HepG2 (cell line): ENCODE measurements around the gene TYMS. TPM values are rescaled to one million over a fixed set of nuclear protein-coding genes. Genes with fewer than 3 reads are reported as not detected.
A peak's percentile ranks its signal among the peaks of the same experiment; 100 is the strongest.

Experiments used
- CC2D1A ChIP-seq: sonication (generic); formaldehyde crosslinking; IDR thresholded peaks from 2 replicates; pipeline ENCODE4 v1.8.1; 2023; ENCODE audit warnings: mild to moderate bottlenecking, missing genetic modification reagents
- STAG1 ChIP-seq: sonication (generic); formaldehyde crosslinking; IDR thresholded peaks from 2 replicates; pipeline ENCODE4 v1.4.0; 2020; ENCODE audit warnings: missing genetic modification reagents
- UBTF ChIP-seq: sonication (generic); formaldehyde crosslinking; IDR thresholded peaks from 2 replicates; pipeline ENCODE4 v1.4.0; 2020; ENCODE audit warnings: mild to moderate bottlenecking, missing genetic modification reagents
- ZNF12 ChIP-seq: sonication (generic); formaldehyde crosslinking; IDR thresholded peaks from 2 replicates; pipeline ENCODE4 v1.5.0; 2020; ENCODE audit warnings: missing genetic modification reagents
- ZNF318 ChIP-seq: sonication (generic); formaldehyde crosslinking; IDR thresholded peaks from 2 replicates; pipeline ENCODE4 v1.4.0; 2020; ENCODE audit warnings: mild to moderate bottlenecking, missing genetic modification reagents
- ZNF510 ChIP-seq: sonication (generic); formaldehyde crosslinking; IDR thresholded peaks from 2 replicates; pipeline ENCODE4 v1.4.0; 2020; ENCODE audit warnings: low read depth, mild to moderate bottlenecking, missing genetic modification reagents
- ZNF543 ChIP-seq: sonication (generic); formaldehyde crosslinking; IDR thresholded peaks from 2 replicates; pipeline ENCODE4 v1.4.0; 2020; ENCODE audit warnings: mild to moderate bottlenecking, missing genetic modification reagents
- ZNF746 ChIP-seq: sonication (generic); formaldehyde crosslinking; IDR thresholded peaks from 2 replicates; pipeline ENCODE4 v1.8.0; 2022; ENCODE audit warnings: mild to moderate bottlenecking, missing genetic modification reagents
- ZNF784 ChIP-seq: sonication (generic); formaldehyde crosslinking; IDR thresholded peaks from 2 replicates; pipeline ENCODE4 v1.5.1; 2020; ENCODE audit warnings: missing genetic modification reagents, mild to moderate bottlenecking, borderline replicate concordance
- polyA plus RNA-seq, 8 experiments: library from polyadenylated mRNA; depleted of rRNA in 3 of 8; stranded (reverse) in 7 of 8; unstranded in 1 of 8; fragments of >200 nt; fragmentation: Illumina TruSeq in 4 of 8; extraction: Trizol in 4 of 8; gene quantifications; 2 replicates each; pipeline versions ENCODE4 v1.2.1 to v1.2.3, GENCODE V29; 2011 to 2016; ENCODE audit warnings: low read depth in 4 of 8, missing spikeins in 1 of 8, mixed read lengths in 1 of 8; ENCODE audit not compliant: insufficient read depth in 1 of 8
- total RNA-seq, 5 experiments: library from RNA; depleted of rRNA; stranded (reverse); fragments of >200 nt; fragmentation: Illumina TruSeq; extraction: Trizol; gene quantifications; 2 replicates each; pipeline ENCODE4 v1.2.3, GENCODE V29; 2016; ENCODE audit warnings: low read depth in 1 of 5
- TF ChIP-seq, protein P1 (sequence below): sonication (generic); formaldehyde crosslinking; IDR thresholded peaks from 2 replicates; pipeline ENCODE4 v1.8.0; 2022; ENCODE audit warnings: mild to moderate bottlenecking, missing genetic modification reagents; ENCODE audit not compliant: insufficient replicate concordance
- TF ChIP-seq, protein P2 (sequence below): IDR thresholded peaks from 2 replicates; pipeline ENCODE4 v1.6.1; 2016; ENCODE audit warnings: missing compliant biosample characterization, missing genetic modification reagents, borderline replicate concordance
- TF ChIP-seq, protein P3 (sequence below): sonication (generic); formaldehyde crosslinking; IDR thresholded peaks from 2 replicates; pipeline ENCODE4 v1.5.0; 2020; ENCODE audit warnings: missing genetic modification reagents

TYMS gene
- total and polyA plus RNA-seq, 2 of the 13 experiments (the other 11 are each of a cell fraction or from before 2014, with no cell fraction given), result 80.1 to 106 TPM

DNA sequence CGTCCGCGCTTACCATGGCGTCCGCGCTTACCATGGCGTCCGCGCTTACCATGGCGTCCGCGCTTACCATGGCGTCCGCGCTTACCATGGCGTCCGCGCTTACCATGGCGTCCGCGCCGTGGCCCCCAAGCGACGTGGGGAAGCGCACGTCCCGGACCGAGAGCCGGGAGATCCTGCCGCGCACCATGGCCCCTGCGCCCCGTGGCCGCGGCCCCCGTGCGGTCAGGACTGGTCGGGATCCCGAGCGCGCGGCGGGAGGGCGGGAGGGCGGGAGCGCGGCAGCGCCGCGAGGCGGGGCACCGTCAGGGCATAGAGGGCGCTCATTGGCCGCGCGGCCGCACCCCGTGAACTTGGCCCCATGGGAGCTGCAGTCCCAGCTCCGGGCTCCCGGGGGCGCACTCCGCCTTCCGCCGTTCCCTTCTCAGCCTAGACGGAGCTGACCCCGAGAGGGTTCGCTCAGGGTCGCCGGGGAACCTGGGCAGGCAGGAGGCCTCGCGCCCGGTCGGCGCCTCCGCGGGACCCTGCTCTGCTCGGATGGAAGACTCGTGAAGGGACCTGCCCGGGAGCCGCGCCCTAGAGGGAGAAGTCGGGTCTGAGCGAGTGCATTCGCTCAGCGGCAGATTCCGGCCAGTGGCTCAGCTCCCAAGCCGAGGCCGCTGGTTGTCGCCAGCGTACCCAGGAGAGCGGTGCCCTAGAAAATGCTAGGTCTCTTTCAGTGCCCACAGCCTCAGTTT is 55.1 kb downstream of the TYMS start, which contains the start of gene ENOSF1 (continued):
- TF ChIP-seq, protein P1, sequence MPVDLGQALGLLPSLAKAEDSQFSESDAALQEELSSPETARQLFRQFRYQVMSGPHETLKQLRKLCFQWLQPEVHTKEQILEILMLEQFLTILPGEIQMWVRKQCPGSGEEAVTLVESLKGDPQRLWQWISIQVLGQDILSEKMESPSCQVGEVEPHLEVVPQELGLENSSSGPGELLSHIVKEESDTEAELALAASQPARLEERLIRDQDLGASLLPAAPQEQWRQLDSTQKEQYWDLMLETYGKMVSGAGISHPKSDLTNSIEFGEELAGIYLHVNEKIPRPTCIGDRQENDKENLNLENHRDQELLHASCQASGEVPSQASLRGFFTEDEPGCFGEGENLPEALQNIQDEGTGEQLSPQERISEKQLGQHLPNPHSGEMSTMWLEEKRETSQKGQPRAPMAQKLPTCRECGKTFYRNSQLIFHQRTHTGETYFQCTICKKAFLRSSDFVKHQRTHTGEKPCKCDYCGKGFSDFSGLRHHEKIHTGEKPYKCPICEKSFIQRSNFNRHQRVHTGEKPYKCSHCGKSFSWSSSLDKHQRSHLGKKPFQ (CRISPR knock-in tag), result no peak
- no peak for TF ChIP-seq ZNF318 (CRISPR knock-in tag)
- TF ChIP-seq UBTF, result peak; percentile 90
- TF ChIP-seq ZNF12, result no peak
- no peak for TF ChIP-seq ZNF784 (CRISPR knock-in tag)
- no peak for TF ChIP-seq ZNF510 (CRISPR knock-in tag)
- TF ChIP-seq ZNF543 (CRISPR knock-in tag), result peak; percentile 97
- TF ChIP-seq, protein P2, sequence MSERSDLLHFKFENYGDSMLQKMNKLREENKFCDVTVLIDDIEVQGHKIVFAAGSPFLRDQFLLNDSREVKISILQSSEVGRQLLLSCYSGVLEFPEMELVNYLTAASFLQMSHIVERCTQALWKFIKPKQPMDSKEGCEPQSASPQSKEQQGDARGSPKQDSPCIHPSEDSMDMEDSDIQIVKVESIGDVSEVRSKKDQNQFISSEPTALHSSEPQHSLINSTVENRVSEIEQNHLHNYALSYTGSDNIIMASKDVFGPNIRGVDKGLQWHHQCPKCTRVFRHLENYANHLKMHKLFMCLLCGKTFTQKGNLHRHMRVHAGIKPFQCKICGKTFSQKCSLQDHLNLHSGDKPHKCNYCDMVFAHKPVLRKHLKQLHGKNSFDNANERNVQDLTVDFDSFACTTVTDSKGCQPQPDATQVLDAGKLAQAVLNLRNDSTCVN, result no peak
- TF ChIP-seq CC2D1A, result no peak
- TF ChIP-seq STAG1 (CRISPR knock-in tag), result peak; percentile 69
- TF ChIP-seq ZNF746 (CRISPR knock-in tag), result peak; percentile 67
- TF ChIP-seq, protein P3, sequence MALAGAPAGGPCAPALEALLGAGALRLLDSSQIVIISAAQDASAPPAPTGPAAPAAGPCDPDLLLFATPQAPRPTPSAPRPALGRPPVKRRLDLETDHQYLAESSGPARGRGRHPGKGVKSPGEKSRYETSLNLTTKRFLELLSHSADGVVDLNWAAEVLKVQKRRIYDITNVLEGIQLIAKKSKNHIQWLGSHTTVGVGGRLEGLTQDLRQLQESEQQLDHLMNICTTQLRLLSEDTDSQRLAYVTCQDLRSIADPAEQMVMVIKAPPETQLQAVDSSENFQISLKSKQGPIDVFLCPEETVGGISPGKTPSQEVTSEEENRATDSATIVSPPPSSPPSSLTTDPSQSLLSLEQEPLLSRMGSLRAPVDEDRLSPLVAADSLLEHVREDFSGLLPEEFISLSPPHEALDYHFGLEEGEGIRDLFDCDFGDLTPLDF, result no peak
